Skeletal muscle satellite cell (primary cell): Measurements from ENCODE around the gene LTB4R2.

Source experiments
- H3K27me3 ChIP-seq: 2 replicates; pipeline ENCODE4 v1.7.0; 2013; ENCODE audit warnings: low read length; ENCODE audit not compliant: control insufficient read depth, insufficient read depth
- H3K36me3 ChIP-seq: 2 replicates; pipeline ENCODE4 v1.7.0; 2013; ENCODE audit warnings: mild to moderate bottlenecking, control low read depth, low read length; ENCODE audit not compliant: insufficient read depth
- H3K4me1 ChIP-seq: 2 replicates; pipeline ENCODE4 v1.7.0; 2013; ENCODE audit warnings: low read length; ENCODE audit not compliant: control insufficient read depth, insufficient read depth
- H3K4me2 ChIP-seq: 2 replicates; pipeline ENCODE4 v1.7.0; 2013; ENCODE audit warnings: mild to moderate bottlenecking, low read length
- H3K4me3 ChIP-seq: 2 replicates; pipeline ENCODE4 v1.7.0; 2013; ENCODE audit warnings: low read length
- H3K9ac ChIP-seq: 2 replicates; pipeline ENCODE4 v1.7.0; 2013; ENCODE audit warnings: mild to moderate bottlenecking, low read depth, low read length, moderate library complexity
- H3K9me3 ChIP-seq: replicated peaks from 2 replicates; pipeline ENCODE4 v1.7.0; 2013; ENCODE audit warnings: mild to moderate bottlenecking, control low read depth, low read length

The LTB4R2 gene

GRCh38 chr14:24279301-24280186 lies 30.4 kb upstream of the LTB4R2 start:
- Histone ChIP-seq H3K9me3 (no peaks in the 10 kb centered on the region), H3K4me1 (no peaks in the 10 kb centered on the region), H3K4me2 (peak overlapping the region; percentile 0), H3K27me3 (no peaks in the 10 kb centered on the region), H3K36me3 (no peaks in the 10 kb centered on the region), H3K4me3 (no peak overlapping the region), H3K9ac (no peak overlapping the region)

DNA sequence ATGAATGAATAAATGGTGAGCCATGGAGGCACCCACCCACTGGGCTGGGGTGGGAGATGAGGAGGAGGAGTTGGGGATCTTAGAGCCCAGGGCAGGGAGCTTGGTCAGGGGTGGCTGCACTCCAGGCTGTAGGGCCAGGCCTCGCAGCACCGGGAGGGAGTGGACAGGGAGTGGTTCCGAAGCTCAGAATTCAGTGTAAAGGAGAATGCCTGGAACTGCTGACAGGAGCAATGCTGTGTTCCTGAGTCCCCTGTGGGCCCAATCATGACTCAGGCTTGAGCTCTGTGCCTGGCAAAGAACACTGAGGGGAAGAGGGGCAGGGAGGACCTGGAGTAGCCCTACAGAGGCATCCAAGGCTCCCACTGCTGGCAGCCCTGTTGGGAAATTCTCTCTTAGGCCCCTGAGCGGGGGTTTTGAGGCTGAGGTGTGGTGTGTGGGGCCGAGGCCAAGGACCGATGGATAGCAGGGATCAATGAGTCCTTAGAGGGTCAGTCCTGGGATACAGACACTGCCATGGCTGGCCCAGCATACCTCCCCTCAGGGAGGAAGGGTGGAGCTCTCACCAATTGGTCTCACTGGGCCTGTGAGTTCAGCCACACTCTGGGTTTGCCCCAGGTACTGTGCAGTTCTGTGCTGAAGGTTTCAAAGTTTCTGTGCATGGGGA lies 29.0 kb upstream of the LTB4R2 start:
- H3K9ac ChIP-seq: no peak overlapping the region
- H3K27me3 ChIP-seq: no peaks in the 10 kb centered on the region
- no peaks in the 10 kb centered on the region for H3K9me3 ChIP-seq
- H3K4me2 ChIP-seq: no peak overlapping the region
- no peaks in the 10 kb centered on the region for H3K36me3 ChIP-seq
- no peaks in the 10 kb centered on the region for H3K4me1 ChIP-seq
- no peak overlapping the region for H3K4me3 ChIP-seq

DNA sequence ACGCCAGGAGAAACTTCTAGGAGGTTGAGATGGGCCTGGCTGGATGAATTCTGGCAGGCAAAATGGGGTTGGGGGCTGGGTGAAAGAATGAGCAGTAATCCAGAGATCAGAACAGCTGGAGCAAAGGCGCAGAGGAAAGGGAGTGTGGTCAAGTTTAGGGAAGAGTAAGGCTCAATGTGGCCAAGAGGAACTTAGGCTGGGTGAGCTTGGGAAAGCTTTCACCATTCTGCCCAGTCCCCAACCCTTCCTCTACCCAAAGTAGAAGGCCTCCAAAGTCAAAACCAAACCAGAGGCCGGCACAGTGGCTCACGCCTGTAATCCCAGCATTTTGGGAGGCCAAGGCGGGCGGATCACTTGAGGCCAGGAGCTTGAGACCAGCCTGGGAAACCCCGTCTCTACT lies 28.3 kb upstream of the LTB4R2 start:
- H3K27me3 ChIP-seq: no peaks in the 10 kb centered on the region
- H3K9me3 ChIP-seq: no peaks in the 10 kb centered on the region
- no peak overlapping the region for H3K9ac ChIP-seq
- H3K4me1 ChIP-seq: no peaks in the 10 kb centered on the region
- H3K4me3 ChIP-seq: no peak overlapping the region
- H3K36me3 ChIP-seq: no peaks in the 10 kb centered on the region
- H3K4me2 ChIP-seq: no peak overlapping the region

DNA sequence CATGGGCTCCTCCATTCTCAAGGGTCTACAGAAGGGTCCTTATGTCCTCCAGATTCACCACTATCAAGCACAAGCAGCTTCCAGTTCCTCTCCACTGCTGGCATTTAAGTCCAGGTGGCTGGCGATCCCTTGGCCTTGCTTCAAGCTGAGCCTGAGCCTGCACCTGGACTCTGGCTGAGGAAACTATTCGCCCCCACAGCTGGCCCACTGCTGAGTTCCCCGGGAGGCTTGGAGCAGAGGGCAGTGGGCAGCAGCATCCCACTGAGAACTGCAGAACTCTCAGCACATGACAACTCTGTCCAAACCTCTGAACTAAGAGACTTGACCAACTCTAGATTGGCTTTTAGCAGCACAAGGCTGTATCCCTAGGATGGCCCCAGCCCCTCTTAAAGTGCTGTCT lies 27.2 kb upstream of the LTB4R2 start:
- no peaks in the 10 kb centered on the region for H3K36me3 ChIP-seq
- H3K4me1 ChIP-seq: no peaks in the 10 kb centered on the region
- H3K27me3 ChIP-seq: no peaks in the 10 kb centered on the region
- no peaks in the 10 kb centered on the region for H3K9me3 ChIP-seq
- no peak overlapping the region for H3K4me2 ChIP-seq
- H3K9ac ChIP-seq: no peak overlapping the region
- no peak overlapping the region for H3K4me3 ChIP-seq

- Histone ChIP-seq H3K4me2 (no peak overlapping the region), H3K36me3 (no peaks in the 10 kb centered on the region), H3K27me3 (no peaks in the 10 kb centered on the region), H3K4me1 (no peaks in the 10 kb centered on the region), H3K9ac (no peak overlapping the region), H3K9me3 (no peaks in the 10 kb centered on the region), H3K4me3 (no peak overlapping the region)
Observed at GRCh38 chr14:24283796-24284460, 26.0 kb upstream of the LTB4R2 start.

DNA sequence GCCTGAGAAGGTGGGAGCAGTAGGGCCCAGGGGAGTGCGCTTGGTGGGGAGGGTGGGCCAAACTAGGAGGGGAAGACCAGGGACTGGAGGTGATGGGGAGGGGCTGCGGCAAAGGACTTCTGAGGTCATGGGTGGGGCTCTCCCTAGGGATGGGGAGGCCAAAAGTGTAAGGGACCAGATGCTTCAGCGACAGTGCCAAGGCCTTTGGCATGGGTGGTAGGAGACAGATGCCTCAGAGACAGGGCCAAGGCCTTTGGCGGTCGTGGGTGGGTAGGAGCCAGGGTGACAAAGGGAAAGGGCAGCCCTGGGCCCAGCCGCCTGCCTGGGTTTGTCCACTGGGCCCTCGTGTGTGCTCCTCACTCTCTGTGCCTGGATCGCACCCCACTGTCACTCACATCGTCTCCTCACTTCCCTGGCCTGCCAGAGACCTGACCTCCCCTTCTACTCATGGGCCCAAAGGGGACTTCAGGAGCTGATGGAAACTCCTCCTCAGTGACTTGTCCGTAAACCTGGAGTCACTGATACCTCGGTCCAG lies 25.4 kb upstream of the LTB4R2 start:
- H3K9me3 ChIP-seq: no peaks in the 10 kb centered on the region
- H3K36me3 ChIP-seq: no peaks in the 10 kb centered on the region
- H3K9ac ChIP-seq: no peak overlapping the region
- H3K27me3 ChIP-seq: no peaks in the 10 kb centered on the region
- no peaks in the 10 kb centered on the region for H3K4me1 ChIP-seq
- H3K4me3 ChIP-seq: no peak overlapping the region
- H3K4me2 ChIP-seq: no peak overlapping the region

DNA sequence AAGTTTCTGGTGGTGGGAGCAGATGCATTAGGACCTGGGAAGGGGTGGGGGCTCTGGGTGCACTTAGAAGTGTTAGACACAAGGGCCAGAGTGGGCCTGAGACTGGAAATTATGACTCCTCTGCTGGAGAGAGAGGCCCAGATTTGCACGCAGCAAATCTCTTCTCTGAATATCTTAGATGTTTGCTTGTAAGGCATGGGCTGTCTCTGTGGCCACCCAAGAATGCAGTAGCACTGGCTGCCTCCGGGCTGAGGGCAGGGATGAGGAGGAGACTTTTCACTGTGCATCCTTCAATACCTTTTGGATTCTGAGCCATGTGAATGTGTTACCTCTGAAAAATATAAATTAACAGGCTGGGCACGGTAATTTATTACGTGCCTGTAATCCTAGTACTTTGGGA lies 24.6 kb upstream of the LTB4R2 start:
- H3K4me3 ChIP-seq: no peak overlapping the region
- peaks cover 6% of the 10 kb centered on the region for H3K36me3 ChIP-seq
- no peaks in the 10 kb centered on the region for H3K4me1 ChIP-seq
- H3K27me3 ChIP-seq: no peaks in the 10 kb centered on the region
- H3K9me3 ChIP-seq: no peaks in the 10 kb centered on the region
- H3K9ac ChIP-seq: no peak overlapping the region
- H3K4me2 ChIP-seq: no peak overlapping the region

GRCh38 chr14:24286996-24287395 lies 22.9 kb upstream of the LTB4R2 start:
- H3K9ac ChIP-seq: no peak overlapping the region
- peaks cover 18% of the 10 kb centered on the region for H3K36me3 ChIP-seq
- H3K4me2 ChIP-seq: no peak overlapping the region
- H3K9me3 ChIP-seq: no peaks in the 10 kb centered on the region
- H3K27me3 ChIP-seq: no peaks in the 10 kb centered on the region
- no peaks in the 10 kb centered on the region for H3K4me1 ChIP-seq
- H3K4me3 ChIP-seq: no peak overlapping the region

DNA sequence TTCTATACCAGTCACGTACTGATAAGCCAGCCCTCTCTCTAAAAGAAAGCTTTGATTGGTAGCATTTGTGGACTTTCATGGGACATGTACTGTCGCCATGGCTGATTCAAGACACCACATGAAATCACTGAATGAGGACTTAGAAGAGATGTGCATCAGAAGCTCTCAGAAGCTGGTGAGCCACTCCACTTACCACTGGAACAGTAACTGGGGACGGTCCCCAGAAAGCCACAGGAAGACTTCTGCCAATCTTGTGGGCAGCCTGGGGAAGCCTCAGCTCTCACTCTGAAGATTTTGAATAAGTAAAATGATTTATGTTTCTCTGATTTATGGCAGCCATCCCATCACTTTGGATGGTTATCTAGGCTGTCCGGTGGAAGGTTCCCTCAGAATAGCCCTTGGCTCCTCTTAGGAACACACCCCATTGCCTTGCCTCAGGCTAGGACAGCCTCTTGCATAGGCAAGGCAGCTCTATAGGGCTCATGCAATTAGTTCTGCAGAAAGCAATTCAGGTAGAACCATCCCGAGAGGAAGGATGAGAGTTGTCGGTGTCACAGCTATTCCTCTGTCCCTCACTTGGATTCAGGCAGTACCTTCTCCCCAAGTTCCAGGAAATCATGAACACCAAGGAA lies 20.2 kb upstream of the LTB4R2 start:
- Histone ChIP-seq H3K9ac (no peak overlapping the region), H3K9me3 (no peaks in the 10 kb centered on the region), H3K36me3 (peaks cover 25% of the 10 kb centered on the region), H3K4me2 (no peak overlapping the region), H3K4me1 (no peaks in the 10 kb centered on the region), H3K4me3 (no peak overlapping the region), H3K27me3 (no peaks in the 10 kb centered on the region)

DNA sequence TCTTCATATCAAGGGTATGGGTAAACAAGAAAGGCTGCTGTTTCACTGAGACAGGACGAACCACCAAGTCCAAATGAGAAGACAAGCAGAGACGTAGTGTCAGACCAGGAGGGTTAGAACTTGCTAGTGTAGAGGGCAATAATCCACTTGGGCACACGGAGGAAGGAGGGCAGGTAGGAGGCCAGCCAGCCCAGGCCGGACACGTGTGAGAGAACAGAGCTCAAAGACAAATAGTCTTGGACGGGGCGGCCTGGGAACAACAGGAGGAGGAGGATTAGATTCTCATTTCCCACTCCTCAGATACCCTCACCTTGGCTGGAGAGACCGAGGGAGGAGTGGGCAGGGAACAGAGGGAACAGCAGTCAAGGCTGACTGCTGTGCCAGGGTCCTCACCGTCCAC lies 19.2 kb upstream of the LTB4R2 start:
- Histone ChIP-seq H3K9ac (no peak overlapping the region), H3K4me2 (no peak overlapping the region), H3K9me3 (no peaks in the 10 kb centered on the region), H3K36me3 (peaks cover 28% of the 10 kb centered on the region), H3K4me3 (no peak overlapping the region), H3K27me3 (no peaks in the 10 kb centered on the region), H3K4me1 (no peaks in the 10 kb centered on the region)

GRCh38 chr14:24291446-24292117 lies 18.4 kb upstream of the LTB4R2 start:
- Histone ChIP-seq H3K27me3 (no peaks in the 10 kb centered on the region), H3K9ac (no peak overlapping the region), H3K9me3 (no peaks in the 10 kb centered on the region), H3K4me3 (no peak overlapping the region), H3K36me3 (peaks cover 36% of the 10 kb centered on the region), H3K4me2 (no peak overlapping the region), H3K4me1 (peaks cover 3% of the 10 kb centered on the region)
